Activated T-cell treated with anti-CD3 and anti-CD28 coated beads, Interleukin-2, amount 50 U/mL, for 72 hours (primary cell): ENCODE results near the gene FAM200B. TPM values are rescaled to one million over a fixed set of nuclear protein-coding genes. Genes with fewer than 3 reads are reported as not detected.

Experiments used
- ATAC-seq, 2 donors: fragments of 150-1000 bp; cut with Tn5 transposase; replicated peaks in 1 of 2; 2 replicates each; pipeline ENCODE4 v1.10.0; 2021; ENCODE audit warnings: moderate library complexity in 2 of 2, mild to moderate bottlenecking in 1 of 2
- DNase-seq, 2 donors: peaks; one replicate each; pipeline ENCODE4 v3.0.0; 2021 to 2022; ENCODE audit warnings: mixed read lengths in 1 of 2
- H3K27ac Mint-ChIP-seq: one replicate; pipeline ENCODE4 v1.8.0; 2022; ENCODE audit warnings: mild to moderate bottlenecking, moderate library complexity, mixed read lengths
- H3K27me3 Mint-ChIP-seq: one replicate; pipeline ENCODE4 v1.8.0; 2022; ENCODE audit warnings: low read depth, mixed read lengths
- H3K36me3 Mint-ChIP-seq, 2 donors: one replicate each; pipeline ENCODE4 v1.8.0; 2022; ENCODE audit warnings: mixed read lengths in 2 of 2, mild to moderate bottlenecking in 1 of 2; ENCODE audit not compliant: insufficient read depth in 2 of 2
- H3K4me1 Mint-ChIP-seq: one replicate; pipeline ENCODE4 v1.8.0; 2022; ENCODE audit warnings: low read depth, mixed read lengths
- H3K4me3 Mint-ChIP-seq, 2 donors: one replicate each; pipeline ENCODE4 v1.8.0; 2022; ENCODE audit warnings: mild to moderate bottlenecking in 2 of 2, mixed read lengths in 2 of 2, moderate library complexity in 2 of 2
- H3K9me3 Mint-ChIP-seq, 2 donors: one replicate each; pipeline ENCODE4 v1.8.0; 2022; ENCODE audit warnings: mixed read lengths in 2 of 2
- total RNA-seq, 2 donors: library from RNA; stranded (reverse); gene quantifications; one replicate each; pipeline ENCODE4 v1.2.3, GENCODE V29; 2022

Gene FAM200B
- total RNA-seq, 2 donors from 2014 or later = 15.8 to 23.1 TPM

GRCh38 chr4:15674926-15675325 lies 6.7 kb upstream of the FAM200B start:
- Mint-ChIP-seq H3K36me3 (peaks cover 0 to 11% of the 10 kb centered on the region in 2 donors), H3K27me3 (no peaks in the 10 kb centered on the region), H3K27ac (no peak overlapping the region), H3K9me3 (no peaks in the 10 kb centered on the region), H3K4me1 (peaks cover 19% of the 10 kb centered on the region), H3K4me3 (no peak overlapping the region)
- DNase-seq (no peak), ATAC-seq (no peak)

GRCh38 chr4:15675356-15675755 lies 6.3 kb upstream of the FAM200B start:
- no peak overlapping the region for H3K4me3 Mint-ChIP-seq

GRCh38 chr4:15676039-15676438 lies 5.6 kb upstream of the FAM200B start:
- H3K27ac Mint-ChIP-seq = no peak overlapping the region
- H3K36me3 Mint-ChIP-seq = peaks cover 0 to 12% of the 10 kb centered on the region in 2 donors
- no peaks in the 10 kb centered on the region for H3K9me3 Mint-ChIP-seq
- ATAC-seq (no peak), DNase-seq (no peak)
- H3K27me3 Mint-ChIP-seq = no peaks in the 10 kb centered on the region
- peaks cover 24% of the 10 kb centered on the region for H3K4me1 Mint-ChIP-seq
- no peak overlapping the region for H3K4me3 Mint-ChIP-seq

More at GRCh38 chr4:15675356-15675755, 6.3 kb upstream of the FAM200B start:
- Mint-ChIP-seq H3K9me3 (no peaks in the 10 kb centered on the region), H3K4me1 (peaks cover 23% of the 10 kb centered on the region), H3K27ac (no peak overlapping the region), H3K36me3 (peaks cover 0 to 12% of the 10 kb centered on the region in 2 donors), H3K27me3 (no peaks in the 10 kb centered on the region)
- DNase-seq (no peak), ATAC-seq (no peak)

- peaks cover 6 to 17% of the 10 kb centered on the region in 2 donors for H3K36me3 Mint-ChIP-seq
- DNase-seq = no peak
- H3K4me1 Mint-ChIP-seq = peaks cover 18% of the 10 kb centered on the region
- H3K27me3 Mint-ChIP-seq = no peaks in the 10 kb centered on the region
- ATAC-seq = no peak
- no peaks in the 10 kb centered on the region for H3K9me3 Mint-ChIP-seq
- no peak overlapping the region for H3K4me3 Mint-ChIP-seq
- H3K27ac Mint-ChIP-seq = no peak overlapping the region
Observed at GRCh38 chr4:15676899-15677298, 4.7 kb upstream of the FAM200B start.

GRCh38 chr4:15677507-15677988 lies 4.1 kb upstream of the FAM200B start:
- H3K36me3 Mint-ChIP-seq = peaks cover 7 to 18% of the 10 kb centered on the region in 2 donors
- no peak for ATAC-seq
- no peak overlapping the region for H3K27ac Mint-ChIP-seq
- H3K4me1 Mint-ChIP-seq = peaks cover 25% of the 10 kb centered on the region
- no peaks in the 10 kb centered on the region for H3K27me3 Mint-ChIP-seq
- no peak overlapping the region for H3K4me3 Mint-ChIP-seq
- H3K9me3 Mint-ChIP-seq = no peaks in the 10 kb centered on the region
- DNase-seq = no peak

- Mint-ChIP-seq H3K4me1 (peaks cover 53% of the 10 kb centered on the region), H3K27ac (peak overlapping the region; percentile 99), H3K27me3 (no peaks in the 10 kb centered on the region), H3K4me3 (peak overlapping the region; percentile 94 to 98), H3K36me3 (peaks cover 9 to 19% of the 10 kb centered on the region in 2 donors), H3K9me3 (peaks cover 0 to 1% of the 10 kb centered on the region in 2 donors)
- ATAC-seq (no peak), DNase-seq (no peak)
Observed at GRCh38 chr4:15681067-15681371, 608 bp upstream of the FAM200B start.

- Mint-ChIP-seq H3K27me3 (no peaks in the 10 kb centered on the region), H3K27ac (peak overlapping the region; percentile 99), H3K4me1 (peaks cover 50% of the 10 kb centered on the region), H3K9me3 (peaks cover 0 to 1% of the 10 kb centered on the region in 2 donors), H3K36me3 (peaks cover 11 to 23% of the 10 kb centered on the region in 2 donors), H3K4me3 (peak overlapping the region; percentile 94 to 98)
- no peak for DNase-seq
- ATAC-seq = no peak
Observed at GRCh38 chr4:15682242-15683142, 865 bp downstream of the FAM200B start.

- peaks cover 0 to 1% of the 10 kb centered on the region in 2 donors for H3K9me3 Mint-ChIP-seq
- peaks cover 47% of the 10 kb centered on the region for H3K4me1 Mint-ChIP-seq
- H3K27ac Mint-ChIP-seq = no peak overlapping the region
- H3K4me3 Mint-ChIP-seq = peak overlapping the region; percentile 43 to 98
- ATAC-seq (no peak), DNase-seq (no peak)
- H3K36me3 Mint-ChIP-seq = peaks cover 11 to 23% of the 10 kb centered on the region in 2 donors
- H3K27me3 Mint-ChIP-seq = no peaks in the 10 kb centered on the region
Observed at GRCh38 chr4:15683143-15683495, 1.5 kb downstream of the FAM200B start.

GRCh38 chr4:15684498-15684897 lies 2.9 kb downstream of the FAM200B start:
- Mint-ChIP-seq H3K4me1 (peaks cover 44% of the 10 kb centered on the region), H3K27ac (no peak overlapping the region), H3K27me3 (no peaks in the 10 kb centered on the region), H3K4me3 (no peak overlapping the region), H3K36me3 (peaks cover 11 to 20% of the 10 kb centered on the region in 2 donors), H3K9me3 (peaks cover 0 to 1% of the 10 kb centered on the region in 2 donors)
- ATAC-seq = no peak
- no peak for DNase-seq

- Mint-ChIP-seq H3K9me3 (peaks cover 0 to 1% of the 10 kb centered on the region in 2 donors), H3K27ac (no peak overlapping the region), H3K4me3 (no peak overlapping the region), H3K27me3 (no peaks in the 10 kb centered on the region), H3K4me1 (peaks cover 23% of the 10 kb centered on the region), H3K36me3 (peaks cover 3 to 8% of the 10 kb centered on the region in 2 donors)
- ATAC-seq (no peak), DNase-seq (no peak)
Observed at GRCh38 chr4:15688051-15688450, 6.4 kb downstream of the FAM200B start.

GRCh38 chr4:15689540-15689939 lies 7.9 kb downstream of the FAM200B start:
- no peak for DNase-seq
- Mint-ChIP-seq H3K9me3 (peaks cover 0 to 1% of the 10 kb centered on the region in 2 donors), H3K4me1 (peaks cover 8% of the 10 kb centered on the region), H3K4me3 (no peak overlapping the region), H3K36me3 (peaks cover 3 to 8% of the 10 kb centered on the region in 2 donors), H3K27me3 (no peaks in the 10 kb centered on the region), H3K27ac (no peak overlapping the region)
- ATAC-seq = no peak

- Mint-ChIP-seq H3K27ac (no peak overlapping the region), H3K9me3 (peaks cover 0 to 1% of the 10 kb centered on the region in 2 donors), H3K4me3 (no peak overlapping the region), H3K27me3 (no peaks in the 10 kb centered on the region), H3K36me3 (peaks cover 2 to 5% of the 10 kb centered on the region in 2 donors), H3K4me1 (peaks cover 3% of the 10 kb centered on the region)
- ATAC-seq (no peak), DNase-seq (no peak)
Observed at GRCh38 chr4:15690020-15690809, 8.6 kb downstream of the FAM200B start.
